Astrocyte of the hippocampus (primary cell): ENCODE results near the gene MCF2L2.

Source experiments
- DNase-seq: peaks from one replicate; pipeline ENCODE4 v3.0.0; 2011; ENCODE audit warnings: low read depth, low spot score

Gene MCF2L2

GRCh38 chr3:183370391-183370790, 58.0 kb downstream of the MCF2L2 start:
- DNase-seq, result no peak

- DNase-seq, result no peak
Measured at GRCh38 chr3:183369627-183370026, 58.8 kb downstream of the MCF2L2 start.

- DNase-seq, result no peak
Measured at GRCh38 chr3:183369117-183369516, 59.3 kb downstream of the MCF2L2 start.

- DNase-seq, result no peak
Measured at GRCh38 chr3:183360971-183361624, 67.3 kb downstream of the MCF2L2 start.

GRCh38 chr3:183359036-183359435, 69.4 kb downstream of the MCF2L2 start:
- no peak for DNase-seq

- no peak for DNase-seq
Measured at GRCh38 chr3:183357564-183358079, 70.8 kb downstream of the MCF2L2 start.

GRCh38 chr3:183356920-183357319, 71.5 kb downstream of the MCF2L2 start:
- no peak for DNase-seq

GRCh38 chr3:183354874-183355273, 73.5 kb downstream of the MCF2L2 start:
- no peak for DNase-seq

GRCh38 chr3:183354325-183354831, 74.0 kb downstream of the MCF2L2 start:
- no peak for DNase-seq

GRCh38 chr3:183353421-183353820, 75.0 kb downstream of the MCF2L2 start:
- no peak for DNase-seq

GRCh38 chr3:183350164-183350563, 78.3 kb downstream of the MCF2L2 start:
- no peak for DNase-seq

GRCh38 chr3:183349421-183350157, 78.8 kb downstream of the MCF2L2 start:
- DNase-seq, result no peak

- no peak for DNase-seq
Measured at GRCh38 chr3:183342824-183343223, 85.6 kb downstream of the MCF2L2 start.

GRCh38 chr3:183341545-183342288, 86.7 kb downstream of the MCF2L2 start:
- DNase-seq, result no peak

GRCh38 chr3:183340222-183340621, 88.2 kb downstream of the MCF2L2 start:
- no peak for DNase-seq

GRCh38 chr3:183339461-183340086, 88.8 kb downstream of the MCF2L2 start:
- no peak for DNase-seq

- no peak for DNase-seq
Measured at GRCh38 chr3:183338520-183338919, 89.9 kb downstream of the MCF2L2 start.

GRCh38 chr3:183332487-183332886, 95.9 kb downstream of the MCF2L2 start:
- DNase-seq, result no peak

- DNase-seq, result no peak
Measured at GRCh38 chr3:183331498-183331897, 96.9 kb downstream of the MCF2L2 start.

- DNase-seq, result peak; percentile 26
Measured at GRCh38 chr3:183330881-183331280, 97.5 kb downstream of the MCF2L2 start.

- DNase-seq, result no peak
Measured at GRCh38 chr3:183329543-183329942, 98.9 kb downstream of the MCF2L2 start.

GRCh38 chr3:183328823-183329222, 99.6 kb downstream of the MCF2L2 start:
- DNase-seq, result peak; percentile 72
